Mesodermal cell (in vitro differentiated cells): ENCODE data around the gene TMEM87B.
"Not testable (repeated sequence)": the region's sequence is repeated elsewhere in the genome, so short reads cannot be mapped to it uniquely, and the experiment has no call there.

Source experiments
- H3K27ac ChIP-seq: 2 replicates; pipeline ENCODE4 v1.7.0; 2013; ENCODE audit warnings: mild to moderate bottlenecking, low read depth, low read length, moderate library complexity; ENCODE audit not compliant: severe bottlenecking
- H3K36me3 ChIP-seq: 2 replicates; pipeline ENCODE4 v1.7.1; 2013; ENCODE audit warnings: mild to moderate bottlenecking, low read length, moderate library complexity; ENCODE audit not compliant: control insufficient read depth, insufficient read depth
- H3K4me1 ChIP-seq: one replicate; pipeline ENCODE4 v1.7.1; 2013; ENCODE audit warnings: mild to moderate bottlenecking, low read length; ENCODE audit not compliant: insufficient read depth, control insufficient read depth, poor library complexity, severe bottlenecking
- H3K4me3 ChIP-seq: 2 replicates; pipeline ENCODE4 v1.7.0; 2013; ENCODE audit warnings: low read length, control low read depth, mild to moderate bottlenecking; ENCODE audit not compliant: insufficient read depth, poor library complexity, severe bottlenecking; ENCODE audit errors: extremely low read depth
- H3K9me3 ChIP-seq: 2 replicates; pipeline ENCODE4 v1.7.1; 2013; ENCODE audit warnings: mild to moderate bottlenecking, low read length, moderate library complexity; ENCODE audit not compliant: control insufficient read depth
- WGBS, 2 experiments: methylation state at CpG; one replicate each; pipeline ENCODE4 v1.1.5; 2013; ENCODE audit warnings: missing lambda C conversion rate in 2 of 2; ENCODE audit not compliant: insufficient coverage in 2 of 2; 5-methylcytosine and 5-hydroxymethylcytosine counted together

TMEM87B gene

GRCh38 chr2:112065966-112066365 is 10.9 kb downstream of the TMEM87B start:
- Histone ChIP-seq H3K4me3 (no peak overlapping the region), H3K36me3 (peaks cover 94% of the 10 kb centered on the region), H3K4me1 (peaks cover 22% of the 10 kb centered on the region), H3K27ac (peak overlapping the region; percentile 64), H3K9me3 (peaks cover 11% of the 10 kb centered on the region)
- WGBS, 2 experiments: no CpG with 5 or more reads among the region's 1 CpG

- not testable (repeated sequence) for H3K4me3 ChIP-seq, H3K27ac ChIP-seq
- Histone ChIP-seq H3K4me1 (peaks cover 16% of the 10 kb centered on the region), H3K9me3 (peaks cover 23% of the 10 kb centered on the region), H3K36me3 (peaks cover 90% of the 10 kb centered on the region)
These were observed 14.7 kb downstream of the TMEM87B start for GRCh38 chr2:112069794-112070193.

- 100% methylated on average over 1 of the region's 3 CpGs; no CpG with 5 or more reads in 1 of the 2 experiments for WGBS, 2 experiments
- no peak overlapping the region for H3K27ac ChIP-seq
These were observed 18.8 kb downstream of the TMEM87B start for GRCh38 chr2:112073875-112074274.

GRCh38 chr2:112074506-112074905 is 19.4 kb downstream of the TMEM87B start:
- WGBS, 2 experiments: no CpG with 5 or more reads among the region's 1 CpG
- peaks cover 20% of the 10 kb centered on the region for H3K9me3 ChIP-seq
- peaks cover 85% of the 10 kb centered on the region for H3K36me3 ChIP-seq
- H3K4me3 ChIP-seq: no peak overlapping the region
- H3K4me1 ChIP-seq: peaks cover 8% of the 10 kb centered on the region
- no peak overlapping the region for H3K27ac ChIP-seq

More at GRCh38 chr2:112073875-112074274, 18.8 kb downstream of the TMEM87B start:
- Histone ChIP-seq H3K36me3 (peaks cover 86% of the 10 kb centered on the region), H3K4me1 (peaks cover 8% of the 10 kb centered on the region), H3K4me3 (no peak overlapping the region), H3K9me3 (peaks cover 20% of the 10 kb centered on the region)

- Histone ChIP-seq H3K4me3 (no peak overlapping the region), H3K27ac (no peak overlapping the region), H3K9me3 (peaks cover 12% of the 10 kb centered on the region), H3K4me1 (peaks cover 8% of the 10 kb centered on the region), H3K36me3 (peaks cover 73% of the 10 kb centered on the region)
- 84 to 92% methylated on average over 6 of the region's 8 CpGs for WGBS, 2 experiments
These were observed 20.6 kb downstream of the TMEM87B start for GRCh38 chr2:112075490-112076260.

- WGBS, 2 experiments: 56 to 83% methylated on average over 1 of the region's 1 CpG
- peaks cover 8% of the 10 kb centered on the region for H3K4me1 ChIP-seq
- no peak overlapping the region for H3K4me3 ChIP-seq
- peaks cover 75% of the 10 kb centered on the region for H3K36me3 ChIP-seq
- no peak overlapping the region for H3K27ac ChIP-seq
- peaks cover 9% of the 10 kb centered on the region for H3K9me3 ChIP-seq
These were observed 22.7 kb downstream of the TMEM87B start for GRCh38 chr2:112077814-112078213.

- no peaks in the 10 kb centered on the region for H3K4me1 ChIP-seq
- H3K27ac ChIP-seq: no peak overlapping the region
- no peak overlapping the region for H3K4me3 ChIP-seq
- H3K36me3 ChIP-seq: peaks cover 81% of the 10 kb centered on the region
- WGBS, 2 experiments: no CpG with 5 or more reads among the region's 1 CpG
- no peaks in the 10 kb centered on the region for H3K9me3 ChIP-seq
These were observed 26.2 kb downstream of the TMEM87B start for GRCh38 chr2:112081262-112081661.

GRCh38 chr2:112084689-112085374 is 29.8 kb downstream of the TMEM87B start:
- WGBS, 2 experiments: 90 to 96% methylated on average over 3 to 4 of the region's 4 CpGs
- H3K36me3 ChIP-seq: peaks cover 87% of the 10 kb centered on the region

GRCh38 chr2:112085375-112085730 is 30.3 kb downstream of the TMEM87B start:
- no peaks in the 10 kb centered on the region for H3K9me3 ChIP-seq
- no peak overlapping the region for H3K4me3 ChIP-seq
- no peak overlapping the region for H3K27ac ChIP-seq
- no peaks in the 10 kb centered on the region for H3K4me1 ChIP-seq
- H3K36me3 ChIP-seq: peaks cover 92% of the 10 kb centered on the region

More at GRCh38 chr2:112084689-112085374, 29.8 kb downstream of the TMEM87B start:
- Histone ChIP-seq H3K27ac (no peak overlapping the region), H3K9me3 (no peaks in the 10 kb centered on the region), H3K4me3 (no peak overlapping the region), H3K4me1 (no peaks in the 10 kb centered on the region)

GRCh38 chr2:112085916-112086669 is 31.0 kb downstream of the TMEM87B start:
- Histone ChIP-seq H3K9me3 (no peaks in the 10 kb centered on the region), H3K27ac (no peak overlapping the region), H3K36me3 (peaks cover 96% of the 10 kb centered on the region), H3K4me3 (no peak overlapping the region), H3K4me1 (no peaks in the 10 kb centered on the region)
- WGBS, 2 experiments: 93 to 97% methylated on average over 5 to 6 of the region's 9 CpGs
